Loucy (cell line): Measurements from ENCODE around the gene NBL1.

Experiments
- H2AFZ ChIP-seq: fragments of 200-600 bp; sonication (generic); 2 replicates; pipeline ENCODE4 v1.6.0; 2016; ENCODE audit warnings: antibody characterized with exemption, mild to moderate bottlenecking, low read length, moderate library complexity
- H3F3A ChIP-seq: fragments of 200-600 bp; 2 replicates; pipeline ENCODE4 v1.6.0; 2016; ENCODE audit warnings: antibody characterized with exemption, low read depth, mild to moderate bottlenecking
- H3K27me3 ChIP-seq: fragments of 200-600 bp; sonication (generic); 2 replicates; pipeline ENCODE4 v1.6.1; 2014; ENCODE audit warnings: low read length, mild to moderate bottlenecking; ENCODE audit not compliant: insufficient read depth, poor library complexity, severe bottlenecking
- H3K36me3 ChIP-seq: fragments of 200-600 bp; sonication (generic); 2 replicates; pipeline ENCODE4 v1.6.1; 2016; ENCODE audit warnings: low read length; ENCODE audit not compliant: insufficient read depth
- H3K4me1 ChIP-seq: fragments of 200-600 bp; sonication (generic); 2 replicates; pipeline ENCODE4 v1.5.1; 2014; ENCODE audit warnings: low read length, mild to moderate bottlenecking; ENCODE audit not compliant: insufficient read depth, poor library complexity, severe bottlenecking
- H3K4me2 ChIP-seq: fragments of 200-600 bp; sonication (generic); 2 replicates; pipeline ENCODE4 v1.6.0; 2014; ENCODE audit warnings: antibody characterized with exemption, low read length, low read depth, mild to moderate bottlenecking; ENCODE audit not compliant: poor library complexity, severe bottlenecking
- H3K4me3 ChIP-seq: fragments of 200-600 bp; sonication (generic); 2 replicates; pipeline ENCODE4 v1.5.1; 2014; ENCODE audit warnings: low read length, mild to moderate bottlenecking, mixed read lengths; ENCODE audit not compliant: poor library complexity, severe bottlenecking
- H3K79me2 ChIP-seq: fragments of 200-600 bp; sonication (generic); 2 replicates; pipeline ENCODE4 v1.6.1; 2014; ENCODE audit warnings: low read length; ENCODE audit not compliant: insufficient read depth
- H3K9ac ChIP-seq: fragments of 200-600 bp; sonication (generic); 2 replicates; pipeline ENCODE4 v1.6.0; 2014; ENCODE audit warnings: mild to moderate bottlenecking, low read depth, low read length, moderate library complexity; ENCODE audit not compliant: poor library complexity, severe bottlenecking
- H3K9me2 ChIP-seq: fragments of 200-600 bp; sonication (generic); replicated peaks from 2 replicates; pipeline ENCODE4 v1.6.1; 2016; ENCODE audit warnings: low read depth, low read length, mixed read lengths
- H3K9me3 ChIP-seq: fragments of 200-600 bp; sonication (generic); 2 replicates; pipeline ENCODE4 v1.6.1; 2014; ENCODE audit warnings: mild to moderate bottlenecking, antibody characterized with exemption, low read length, low read depth; ENCODE audit not compliant: insufficient read depth
- H4K20me1 ChIP-seq: fragments of 200-600 bp; sonication (generic); 2 replicates; pipeline ENCODE4 v1.6.0; 2014; ENCODE audit warnings: antibody characterized with exemption, low read length, mild to moderate bottlenecking; ENCODE audit not compliant: insufficient read depth, poor library complexity, severe bottlenecking
- EZH2phosphoT487 ChIP-seq: fragments of 200-600 bp; IDR thresholded peaks from 2 replicates; pipeline ENCODE4 v1.6.1; 2018; ENCODE audit warnings: antibody characterized with exemption, mild to moderate bottlenecking, moderate library complexity, borderline replicate concordance
- TF ChIP-seq, protein P1 (sequence below): fragments of 200-600 bp; sonication (generic); conservative IDR thresholded peaks from 2 replicates; pipeline ENCODE4 v1.5.1; 2014; ENCODE audit warnings: mild to moderate bottlenecking, antibody characterized with exemption, low read length

Gene NBL1

DNA sequence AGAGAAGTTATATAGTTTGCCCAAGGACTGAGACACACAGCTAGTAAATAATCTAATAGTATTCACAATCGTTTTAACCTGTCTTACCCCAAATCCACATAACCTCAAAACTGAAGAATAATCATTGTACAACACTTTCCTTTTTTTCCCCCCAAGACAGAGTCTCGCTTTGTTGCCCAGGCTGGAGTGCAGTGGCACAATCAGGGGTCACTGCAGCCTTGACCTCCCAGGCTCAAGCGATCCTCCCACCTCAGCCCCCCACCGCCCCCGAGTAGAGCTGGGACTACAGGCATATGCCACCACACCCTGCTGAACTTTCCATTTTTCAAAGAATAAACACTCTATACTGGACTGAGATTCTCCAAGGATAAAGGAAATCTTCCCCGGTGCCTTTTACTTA, 28.7 kb upstream of the NBL1 start:
- no peak overlapping the region for H3K9ac ChIP-seq
- no peaks in the 10 kb centered on the region for H4K20me1 ChIP-seq

DNA sequence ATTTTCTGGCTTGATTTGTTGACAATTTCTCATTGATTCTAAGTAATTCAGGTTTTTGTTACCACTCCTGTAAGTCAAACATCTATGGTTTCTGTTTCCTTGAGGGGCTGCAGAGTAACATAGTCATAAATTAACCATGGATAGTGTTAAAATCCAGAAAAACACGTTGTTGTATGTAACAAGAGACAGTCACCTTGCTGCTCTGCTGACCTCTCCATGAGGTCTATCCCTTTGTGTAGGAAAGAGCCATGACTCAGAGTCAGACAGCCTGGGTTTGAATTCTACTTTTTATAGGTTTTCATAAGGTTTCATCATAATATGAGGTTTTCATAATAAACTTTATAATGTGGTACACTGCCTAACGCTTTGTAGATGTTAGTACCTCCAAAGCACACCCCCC, 27.6 kb upstream of the NBL1 start:
- Histone ChIP-seq H2AFZ (no peak overlapping the region), H3K27me3 (no peaks in the 10 kb centered on the region), H4K20me1 (no peaks in the 10 kb centered on the region), H3K9ac (no peak overlapping the region), H3K4me2 (no peak overlapping the region), H3K4me3 (no peak overlapping the region), H3K9me3 (no peaks in the 10 kb centered on the region), H3K4me1 (peaks cover 11% of the 10 kb centered on the region), H3K79me2 (no peaks in the 10 kb centered on the region), H3K36me3 (no peaks in the 10 kb centered on the region), H3F3A (no peaks in the 10 kb centered on the region), H3K9me2 (no peaks in the 10 kb centered on the region)
- TF ChIP-seq, protein P1, sequence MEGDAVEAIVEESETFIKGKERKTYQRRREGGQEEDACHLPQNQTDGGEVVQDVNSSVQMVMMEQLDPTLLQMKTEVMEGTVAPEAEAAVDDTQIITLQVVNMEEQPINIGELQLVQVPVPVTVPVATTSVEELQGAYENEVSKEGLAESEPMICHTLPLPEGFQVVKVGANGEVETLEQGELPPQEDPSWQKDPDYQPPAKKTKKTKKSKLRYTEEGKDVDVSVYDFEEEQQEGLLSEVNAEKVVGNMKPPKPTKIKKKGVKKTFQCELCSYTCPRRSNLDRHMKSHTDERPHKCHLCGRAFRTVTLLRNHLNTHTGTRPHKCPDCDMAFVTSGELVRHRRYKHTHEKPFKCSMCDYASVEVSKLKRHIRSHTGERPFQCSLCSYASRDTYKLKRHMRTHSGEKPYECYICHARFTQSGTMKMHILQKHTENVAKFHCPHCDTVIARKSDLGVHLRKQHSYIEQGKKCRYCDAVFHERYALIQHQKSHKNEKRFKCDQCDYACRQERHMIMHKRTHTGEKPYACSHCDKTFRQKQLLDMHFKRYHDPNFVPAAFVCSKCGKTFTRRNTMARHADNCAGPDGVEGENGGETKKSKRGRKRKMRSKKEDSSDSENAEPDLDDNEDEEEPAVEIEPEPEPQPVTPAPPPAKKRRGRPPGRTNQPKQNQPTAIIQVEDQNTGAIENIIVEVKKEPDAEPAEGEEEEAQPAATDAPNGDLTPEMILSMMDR: no peak
- TF ChIP-seq EZH2phosphoT487: no peak

More for the DNA sequence above, 28.7 kb upstream of the NBL1 start:
- Histone ChIP-seq H3K79me2 (no peaks in the 10 kb centered on the region), H3K9me2 (no peaks in the 10 kb centered on the region), H3K9me3 (no peaks in the 10 kb centered on the region), H3F3A (no peaks in the 10 kb centered on the region), H3K4me2 (no peak overlapping the region), H3K27me3 (no peaks in the 10 kb centered on the region), H3K4me1 (peaks cover 11% of the 10 kb centered on the region), H2AFZ (no peak overlapping the region), H3K36me3 (no peaks in the 10 kb centered on the region), H3K4me3 (no peak overlapping the region)
- TF ChIP-seq EZH2phosphoT487: no peak
- TF ChIP-seq, protein P1: no peak

GRCh38 chr1:19617376-19617775, 26.7 kb upstream of the NBL1 start:
- Histone ChIP-seq H3K4me1 (peaks cover 11% of the 10 kb centered on the region), H4K20me1 (no peaks in the 10 kb centered on the region), H3K9me3 (no peaks in the 10 kb centered on the region), H3K36me3 (no peaks in the 10 kb centered on the region), H3K27me3 (no peaks in the 10 kb centered on the region), H3K4me2 (no peak overlapping the region), H2AFZ (no peak overlapping the region), H3K9ac (no peak overlapping the region), H3K9me2 (no peaks in the 10 kb centered on the region), H3K4me3 (no peak overlapping the region), H3F3A (no peaks in the 10 kb centered on the region), H3K79me2 (no peaks in the 10 kb centered on the region)
- TF ChIP-seq EZH2phosphoT487: no peak
- TF ChIP-seq, protein P1: no peak
